ENCODE results near the gene ADGRE2. TPM values are rescaled to one million over a fixed set of nuclear protein-coding genes. Genes with fewer than 3 reads are reported as not detected.
A peak's percentile ranks its signal among the peaks of the same experiment; 100 is the strongest.

The ADGRE2 gene
- polyA plus RNA-seq, 3 donors, result 13.1 to 91.1 (median 47.6) TPM

- H3K36me3 ChIP-seq (replicated peaks in 1 of 2; ENCODE audit: control insufficient read depth in 1 of 2, insufficient read depth in 2 of 2, low read length in 2 of 2), result peaks cover 56 to 64% of the 10 kb centered on the region in 2 donors
- intact Hi-C loops (cut with micrococcal nuclease), result loop anchor here in 1 of 2 donors (10.0 kb wide), 1 partner anchor 198 kb away; the partner anchor contains the start of gene NDUFB7
- H3K9me3 ChIP-seq (replicated peaks in 1 of 2; ENCODE audit: control insufficient read depth in 1 of 2, insufficient read depth in 1 of 2, low read length in 2 of 2), result no peaks in the 10 kb centered on the region
- no peak overlapping the region for H3K27ac ChIP-seq (ENCODE audit: low read depth in 1 of 2, low read length in 2 of 2)
- no peak for TF ChIP-seq CTCF (IDR thresholded peaks at IDR 0.05)
- H3K27ac Mint-ChIP-seq, result peak overlapping the region in 1 of 7 donors; percentile 28
- H3K27me3 ChIP-seq (ENCODE audit: control insufficient read depth in 2 of 2, insufficient read depth in 2 of 2, low read length in 2 of 2), result no peaks in the 10 kb centered on the region
- 100% methylated on average over 2 of the region's 7 CpGs for WGBS (ENCODE audit: insufficient coverage)
- H3K4me3 ChIP-seq (replicated peaks in 1 of 3; ENCODE audit: low read depth in 2 of 3, low read length in 3 of 3), result no peak overlapping the region
- H3K4me3 Mint-ChIP-seq, result no peak overlapping the region
- DNase-seq, result no peak
- no peak overlapping the region for H2AFZ ChIP-seq (ENCODE audit: insufficient read depth, low read depth, low read length, poor library complexity, severe bottlenecking)
- peaks cover 42% of the 10 kb centered on the region for H3K4me1 Mint-ChIP-seq
- H3K79me2 ChIP-seq (ENCODE audit: insufficient read depth, low read length), result peaks cover 25% of the 10 kb centered on the region
- peaks cover 2 to 8% (median 5%) of the 10 kb centered on the region in 3 donors for H3K27me3 Mint-ChIP-seq (ENCODE audit: low read depth in 3 of 3)
- no peak overlapping the region for H3K4me2 ChIP-seq (replicated peaks; ENCODE audit: extremely low read depth, low read length, poor library complexity, severe bottlenecking)
- H3K4me1 ChIP-seq (ENCODE audit: control insufficient read depth in 1 of 2, insufficient read depth in 2 of 2, low read length in 2 of 2), result peaks cover 15 to 23% of the 10 kb centered on the region in 2 donors
- H3K9ac ChIP-seq (ENCODE audit: insufficient read depth, low read length, poor library complexity, severe bottlenecking), result no peak overlapping the region
- H3K36me3 Mint-ChIP-seq, result peaks cover 55 to 68% of the 10 kb centered on the region in 2 donors
- H4K20me1 ChIP-seq (ENCODE audit: insufficient read depth, low read length), result peaks cover 86% of the 10 kb centered on the region
- peaks cover 0 to 3% (median 0%) of the 10 kb centered on the region in 7 donors for H3K9me3 Mint-ChIP-seq
Observed at GRCh38 chr19:14772995-14773394, 5.4 kb downstream of the ADGRE2 start.

DNA sequence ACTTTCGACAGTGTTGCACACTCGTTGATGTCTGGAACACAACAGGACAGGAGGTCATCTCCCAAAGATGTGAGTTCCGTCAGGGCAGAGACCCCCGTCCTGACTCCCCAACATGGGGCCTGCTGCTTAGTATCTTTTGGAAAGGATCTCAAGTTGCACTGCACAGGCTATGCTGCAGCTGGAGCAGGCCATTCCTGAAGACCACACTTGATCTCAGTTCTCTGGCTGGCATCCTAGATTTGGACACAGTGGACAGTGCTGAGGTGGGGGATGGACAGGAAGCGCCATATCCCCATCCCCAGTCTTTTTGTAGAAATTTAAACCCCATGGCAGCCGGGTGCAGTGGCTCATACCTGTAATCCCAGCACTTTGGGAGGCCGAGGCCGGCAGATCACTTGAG lies 5.9 kb downstream of the ADGRE2 start:
- Histone ChIP-seq H2AFZ (ENCODE audit: insufficient read depth, low read depth, low read length, poor library complexity, severe bottlenecking) (no peak overlapping the region), H3K4me3 (replicated peaks in 1 of 3; ENCODE audit: low read depth in 2 of 3, low read length in 3 of 3) (no peak overlapping the region), H3K9ac (ENCODE audit: insufficient read depth, low read length, poor library complexity, severe bottlenecking) (no peak overlapping the region), H3K79me2 (ENCODE audit: insufficient read depth, low read length) (peaks cover 25% of the 10 kb centered on the region), H3K9me3 (replicated peaks in 1 of 2; ENCODE audit: control insufficient read depth in 1 of 2, insufficient read depth in 1 of 2, low read length in 2 of 2) (no peaks in the 10 kb centered on the region), H3K4me2 (replicated peaks; ENCODE audit: extremely low read depth, low read length, poor library complexity, severe bottlenecking) (no peak overlapping the region), H3K36me3 (replicated peaks in 1 of 2; ENCODE audit: control insufficient read depth in 1 of 2, insufficient read depth in 2 of 2, low read length in 2 of 2) (peaks cover 62 to 70% of the 10 kb centered on the region in 2 donors), H3K4me1 (ENCODE audit: control insufficient read depth in 1 of 2, insufficient read depth in 2 of 2, low read length in 2 of 2) (peaks cover 15 to 23% of the 10 kb centered on the region in 2 donors), H3K27me3 (ENCODE audit: control insufficient read depth in 2 of 2, insufficient read depth in 2 of 2, low read length in 2 of 2) (no peaks in the 10 kb centered on the region), H4K20me1 (ENCODE audit: insufficient read depth, low read length) (peaks cover 91% of the 10 kb centered on the region), H3K27ac (ENCODE audit: low read depth in 1 of 2, low read length in 2 of 2) (no peak overlapping the region)
- Mint-ChIP-seq H3K27ac (no peak overlapping the region), H3K27me3 (ENCODE audit: low read depth in 3 of 3) (peaks cover 2 to 6% (median 4%) of the 10 kb centered on the region in 3 donors), H3K4me1 (peaks cover 39% of the 10 kb centered on the region), H3K4me3 (no peak overlapping the region), H3K36me3 (peaks cover 60 to 74% of the 10 kb centered on the region in 2 donors), H3K9me3 (no peaks in the 10 kb centered on the region)
- WGBS (ENCODE audit: insufficient coverage), result 98% methylated on average over 5 of the region's 8 CpGs
- intact Hi-C loops (cut with micrococcal nuclease), result loop anchor here in 1 of 2 donors (10.0 kb wide), 1 partner anchor 198 kb away; the partner anchor contains the start of gene NDUFB7
- no peak for DNase-seq
- TF ChIP-seq CTCF (IDR thresholded peaks at IDR 0.05), result no peak

Measured in CD14-positive monocyte (primary cell).